Fibroblast of the conjunctiva (primary cell): ENCODE results near the gene SLC24A3.
A peak's percentile ranks its signal among the peaks of the same experiment; 100 is the strongest.

ENCODE experiments used
- DNase-seq: peaks from one replicate; pipeline ENCODE4 v3.0.0-alpha.2; 2010; ENCODE audit warnings: low read depth

SLC24A3 gene

DNA sequence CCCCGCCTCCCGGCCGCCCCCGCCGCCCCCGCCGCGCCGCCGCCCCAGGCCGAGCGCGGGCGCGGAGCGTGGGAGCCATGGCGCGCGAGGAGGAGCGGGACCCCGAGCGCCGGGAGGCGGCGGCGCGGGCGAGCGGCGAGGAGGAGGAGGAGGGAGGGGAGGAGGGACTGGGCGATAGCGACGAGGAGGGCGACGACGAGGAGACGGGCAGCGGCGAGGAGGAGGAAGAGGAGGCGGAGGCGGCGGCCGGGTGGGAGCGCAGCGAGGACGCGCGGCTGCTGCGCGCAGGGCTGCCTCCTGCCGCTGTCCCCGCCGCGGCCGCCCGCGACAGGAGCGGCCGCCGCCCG lies at the start of gene SLC24A3:
SLC24A3 (plus strand) TSS at position 174 of the 347 bp plus-strand sequence.
- no peak for DNase-seq

DNA sequence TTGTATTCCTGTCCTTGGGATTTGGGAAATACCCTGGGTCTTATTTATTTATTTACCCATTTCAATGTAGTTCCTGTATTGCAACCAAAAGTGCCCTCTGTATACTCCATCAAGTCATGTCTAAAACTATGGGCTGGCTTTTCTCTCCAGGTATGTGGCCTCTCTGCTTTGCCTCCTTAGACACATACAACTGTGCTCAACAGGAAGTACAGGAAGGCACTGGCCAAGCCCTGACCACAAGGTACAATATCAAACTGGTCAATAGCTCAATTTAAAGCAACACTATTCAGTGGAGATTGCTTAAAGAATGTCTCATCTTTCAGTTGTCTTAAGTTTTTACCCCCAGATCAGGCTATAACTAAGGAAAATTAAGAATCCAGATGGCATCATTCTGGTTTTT lies 42.3 kb upstream of the SLC24A3 start:
- no peak for DNase-seq

DNA sequence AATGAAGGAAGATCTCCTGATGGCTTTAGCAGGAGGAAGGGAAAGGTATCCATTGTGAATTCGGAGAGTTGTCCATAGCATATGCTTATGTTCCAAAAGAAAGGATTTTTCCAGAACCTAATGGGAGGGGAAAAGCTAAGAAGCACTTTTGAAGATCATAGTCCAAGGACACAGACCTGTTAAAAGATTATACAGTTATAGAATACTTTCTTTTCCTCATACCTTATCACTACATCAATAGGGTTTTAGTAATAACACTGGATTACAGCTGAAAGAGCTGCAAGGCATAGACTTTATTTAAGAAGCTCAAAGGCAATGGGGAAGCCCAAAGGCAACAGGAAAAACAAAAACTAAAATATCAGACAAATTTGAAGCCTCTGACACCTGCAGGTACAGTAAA lies 39.8 kb upstream of the SLC24A3 start:
- DNase-seq, result no peak

- no peak for DNase-seq
Observed at GRCh38 chr20:19176470-19177052, 35.9 kb upstream of the SLC24A3 start.

GRCh38 chr20:19181552-19181951 lies 30.9 kb upstream of the SLC24A3 start:
- no peak for DNase-seq

- no peak for DNase-seq
Observed at GRCh38 chr20:19185083-19185482, 27.4 kb upstream of the SLC24A3 start.

DNA sequence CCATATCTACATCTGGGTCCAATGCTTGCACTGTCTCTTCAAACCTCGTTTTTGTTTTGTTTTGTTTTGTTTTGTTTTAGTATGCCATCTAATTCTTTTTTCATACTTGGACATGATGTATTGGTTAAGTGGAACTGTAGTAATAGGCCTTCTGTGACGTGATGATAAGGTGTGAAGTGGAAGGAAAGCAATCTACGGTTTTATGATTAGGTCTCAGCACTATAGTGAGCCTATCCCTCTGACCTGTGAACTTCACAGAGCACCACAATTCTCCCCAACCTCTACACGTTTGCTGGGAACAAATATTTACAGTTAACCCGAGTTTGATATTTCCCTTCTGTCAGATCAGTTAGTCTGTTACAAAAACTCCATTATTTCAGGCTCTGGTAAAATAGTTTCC lies 19.1 kb upstream of the SLC24A3 start:
- DNase-seq, result no peak

DNA sequence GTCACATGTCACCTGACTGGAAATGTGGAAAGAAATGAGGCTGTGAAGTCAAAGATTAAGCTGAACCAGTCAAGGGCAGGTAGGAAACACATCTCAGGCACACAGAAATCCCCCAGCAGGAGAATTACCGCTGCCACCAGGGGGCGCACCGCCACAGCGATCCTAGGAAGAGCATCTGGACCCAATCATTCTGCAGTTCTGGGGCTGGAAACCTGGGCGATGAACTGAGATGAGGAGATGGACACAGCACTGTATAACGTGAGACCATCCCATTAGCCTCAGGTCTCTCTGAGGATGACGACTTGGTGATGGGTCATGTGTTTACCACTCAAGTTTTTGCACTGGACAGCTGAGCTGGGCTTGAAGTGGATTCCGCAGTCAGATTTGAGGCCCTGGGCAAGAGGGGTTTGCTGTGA lies 6.5 kb upstream of the SLC24A3 start:
- peak; percentile 23 for DNase-seq

DNA sequence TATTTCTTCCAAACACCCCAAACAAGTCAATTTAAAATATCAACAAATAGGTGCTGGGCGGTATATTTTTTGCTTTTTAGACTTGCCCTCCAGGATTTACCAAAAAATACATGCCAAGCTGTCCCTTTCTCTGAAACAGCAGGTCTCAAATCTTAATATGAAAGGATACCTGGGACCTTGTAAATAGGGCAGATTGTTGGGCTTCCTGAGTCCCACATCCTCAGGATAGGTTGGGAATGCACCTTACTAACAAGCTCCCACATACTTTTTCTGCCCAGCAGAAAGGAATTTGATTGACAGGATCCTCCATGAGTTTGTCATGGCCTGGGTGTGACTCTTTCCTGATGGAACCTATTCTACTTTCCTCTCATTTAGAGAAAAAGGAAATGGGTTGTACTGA lies 4.9 kb upstream of the SLC24A3 start:
- no peak for DNase-seq

- DNase-seq, result peak; percentile 40
Observed at GRCh38 chr20:19210391-19211155, 1.9 kb upstream of the SLC24A3 start.

DNA sequence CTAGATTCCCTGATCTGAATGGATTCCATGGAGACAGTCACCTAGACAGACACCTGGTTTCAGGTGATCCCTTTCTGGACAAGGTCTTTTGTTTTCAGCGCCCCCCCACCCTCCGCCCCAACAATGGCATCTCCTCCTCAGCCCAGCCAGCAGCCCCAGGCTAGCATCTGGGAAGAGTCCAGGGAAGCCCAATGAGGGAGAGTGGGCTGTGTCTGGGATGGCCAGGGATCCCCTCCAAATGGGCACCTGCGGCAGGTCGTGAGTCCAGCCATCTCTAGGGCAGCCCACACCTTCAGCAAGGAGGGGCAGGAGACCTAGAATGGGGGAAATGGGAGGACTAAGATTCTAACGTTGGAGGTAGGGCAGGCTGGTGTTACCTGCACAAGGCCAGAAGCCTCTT lies 1.2 kb upstream of the SLC24A3 start:
- no peak for DNase-seq

- DNase-seq, result no peak
Observed at GRCh38 chr20:19211661-19212468, 577 bp upstream of the SLC24A3 start.

DNA sequence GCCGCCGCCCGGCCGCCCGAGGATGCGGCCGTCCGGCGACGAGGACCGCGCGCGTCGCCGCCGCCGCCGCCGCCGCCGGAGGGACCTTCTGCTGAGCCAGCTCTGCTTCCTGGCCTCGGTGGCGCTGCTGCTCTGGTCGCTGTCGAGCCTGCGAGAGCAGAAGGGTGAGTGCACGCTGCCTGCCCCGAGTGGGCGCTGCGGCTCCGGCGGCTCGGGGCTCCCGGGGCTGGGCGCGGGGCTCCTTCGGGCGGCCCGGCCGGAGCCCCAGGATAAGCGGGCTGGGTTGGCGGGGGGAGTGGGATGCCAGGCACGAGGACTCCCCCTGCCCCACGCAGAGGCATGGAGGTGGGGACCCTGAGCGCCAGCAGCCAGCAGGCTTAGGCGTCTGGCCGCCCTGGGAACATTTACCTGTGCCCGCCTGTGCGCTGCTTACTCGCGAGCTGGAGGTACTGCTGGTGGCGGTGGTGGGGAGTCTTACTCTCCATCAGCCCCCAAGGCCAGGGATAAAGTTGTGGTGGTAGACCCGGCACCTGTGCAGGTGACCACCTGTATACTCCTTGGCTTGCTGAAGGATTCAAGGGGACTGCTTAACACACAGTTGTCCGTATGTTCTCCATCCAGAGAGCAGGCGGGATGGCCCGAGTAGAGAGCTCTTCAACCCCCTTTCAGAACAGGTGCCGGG lies 520 bp downstream of the SLC24A3 start:
- peak; percentile 9 for DNase-seq

- no peak for DNase-seq
Observed at GRCh38 chr20:19213946-19214490, 1.6 kb downstream of the SLC24A3 start.

- no peak for DNase-seq
Observed at GRCh38 chr20:19218411-19218810, 6.0 kb downstream of the SLC24A3 start.

- DNase-seq, result no peak
Observed at GRCh38 chr20:19222520-19223040, 10.1 kb downstream of the SLC24A3 start.

DNA sequence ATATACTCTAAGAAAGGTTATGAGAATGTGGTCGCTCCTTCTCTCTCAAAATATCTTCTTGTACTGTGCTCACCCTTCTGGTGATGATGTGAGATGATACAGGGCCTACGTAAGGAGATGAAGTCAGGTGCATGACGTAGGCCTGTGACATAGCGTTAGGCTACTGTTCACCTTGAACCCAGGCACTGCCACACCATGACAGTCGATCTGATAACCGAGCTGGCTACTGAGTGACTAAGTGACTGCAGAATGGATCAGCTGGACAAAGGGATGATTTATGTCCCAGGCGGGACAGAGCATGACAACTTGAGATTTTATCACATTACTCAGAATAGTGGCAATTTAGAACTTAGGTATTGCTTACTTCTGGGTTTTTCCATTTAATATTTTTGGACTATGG lies 11.2 kb downstream of the SLC24A3 start:
- DNase-seq, result no peak

DNA sequence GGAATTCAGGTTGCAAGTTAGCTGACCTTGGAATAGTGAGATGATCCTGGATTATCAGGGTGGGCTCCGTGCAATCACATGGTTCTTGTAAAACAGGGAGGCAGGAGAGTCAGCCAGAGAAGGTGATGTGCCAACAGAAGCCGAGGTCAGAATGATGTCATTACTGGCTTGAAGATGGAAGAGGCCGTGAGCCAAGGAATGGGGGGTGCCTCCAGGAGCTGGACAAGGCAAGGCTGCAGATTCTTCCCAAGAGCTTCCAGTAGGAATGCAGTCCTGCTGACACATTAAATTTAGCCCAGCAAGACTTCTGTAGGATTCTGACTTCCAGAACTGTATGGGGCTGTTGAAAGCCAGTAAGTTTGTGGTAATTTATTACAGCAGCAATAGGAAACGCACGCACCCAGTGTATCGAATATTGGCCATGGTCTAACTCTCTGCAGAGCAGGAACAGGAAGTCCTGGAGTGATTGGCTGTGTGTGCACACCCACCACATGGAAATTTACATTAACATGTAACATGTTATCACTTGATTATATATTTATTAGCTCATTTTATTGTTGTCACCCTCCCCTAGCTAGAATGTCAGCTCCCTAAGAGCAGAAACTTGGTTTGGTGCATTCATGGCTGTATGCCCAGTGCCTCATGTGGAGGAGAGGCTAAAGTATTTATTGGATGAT lies 19.1 kb downstream of the SLC24A3 start:
- DNase-seq, result no peak

DNA sequence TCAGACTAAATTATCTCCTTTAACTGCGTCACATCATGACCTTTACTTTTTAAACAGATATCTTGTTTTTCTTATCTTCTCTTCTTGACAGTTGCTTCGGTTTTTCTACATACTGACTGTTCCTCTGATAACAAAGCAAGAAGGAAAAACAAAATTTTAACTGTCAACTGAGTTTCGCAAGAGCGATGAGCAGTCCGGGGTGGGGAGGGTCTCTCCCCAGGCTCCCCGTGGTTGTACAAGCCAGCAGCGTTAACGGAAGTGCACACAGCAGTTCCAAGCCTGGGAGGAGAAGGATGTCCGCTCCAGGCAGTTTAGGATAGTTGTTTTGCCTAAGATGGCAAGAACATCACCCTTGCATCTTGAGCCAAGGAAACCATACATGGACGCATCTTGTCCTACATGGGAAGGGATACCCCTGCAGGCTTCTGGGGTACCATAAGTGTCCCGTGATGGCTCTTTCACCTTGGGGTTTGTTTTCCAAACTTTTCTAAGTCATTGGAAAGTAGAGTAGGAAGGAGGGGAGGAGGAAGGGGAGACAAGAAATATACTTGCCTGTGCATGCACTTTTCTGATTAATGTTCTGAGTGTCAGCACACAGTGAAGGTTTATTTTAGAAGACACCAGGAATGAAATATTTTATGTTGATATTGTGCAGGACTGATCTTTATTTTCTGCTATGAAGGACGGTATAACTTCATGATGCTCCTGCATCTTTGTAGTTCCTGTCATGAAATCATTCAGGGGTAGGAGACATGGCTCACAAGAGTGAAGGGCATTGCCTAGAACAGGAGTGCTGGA lies 20.8 kb downstream of the SLC24A3 start:
- DNase-seq, result no peak

GRCh38 chr20:19236371-19237055 lies 24.1 kb downstream of the SLC24A3 start:
- no peak for DNase-seq
